ENCODE measurements around the gene KCNN3. TPM values are rescaled to one million over a fixed set of nuclear protein-coding genes. Genes with fewer than 3 reads are reported as not detected.

KCNN3 gene
- total and polyA plus RNA-seq, 2 of the 13 experiments (the other 11 are each of a cell fraction or from before 2014, with no cell fraction given): not detected

DNA sequence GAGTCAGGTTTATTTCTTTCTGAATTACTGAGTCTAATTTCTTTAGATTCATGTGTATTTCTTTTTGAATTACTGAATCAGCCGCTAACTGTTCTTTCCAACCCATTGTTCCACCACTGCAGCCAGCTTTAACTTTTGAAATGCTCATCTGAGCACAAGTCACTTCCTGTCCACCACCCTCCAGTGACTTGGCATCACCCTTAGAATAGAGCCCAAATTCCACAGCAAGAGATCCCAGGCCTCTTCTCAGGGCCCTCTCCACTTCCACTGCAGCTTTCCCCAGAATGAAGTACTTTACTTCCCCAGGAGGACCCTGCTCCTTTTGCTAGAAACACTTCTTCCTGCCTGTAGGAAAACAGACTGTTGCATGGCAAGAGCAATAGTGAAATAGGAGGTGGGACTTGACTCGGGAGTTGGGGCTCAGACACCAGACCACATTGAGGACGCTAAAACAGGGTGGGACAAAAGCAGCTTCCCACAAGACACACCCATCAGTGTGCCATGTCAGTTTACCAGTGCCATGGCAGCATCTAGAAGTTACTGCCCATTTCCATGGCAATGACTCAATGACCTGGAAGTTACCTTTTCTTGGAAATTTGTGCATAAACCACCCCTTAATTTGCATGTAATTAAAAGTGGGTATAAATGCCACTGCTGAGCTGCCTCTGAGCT lies 205.6 kb downstream of the KCNN3 start:
- intact Hi-C loops (cut with micrococcal nuclease; ENCODE audit: unreplicated experiment) (no loop called here), in situ Hi-C loops (cut with HindIII; ENCODE audit: extremely low pct_ligation_motif_present, low pct_unique_long_range_greater_than_20kb) (loop anchor here (10.0 kb wide), 2 partner anchors 90 to 210 kb away; partner anchors contain the start of gene KCNN3)
- Histone ChIP-seq H3K4me2 (ENCODE audit: low read depth, low read length) (no peak overlapping the region), H3K27ac (ENCODE audit: extremely low read length, insufficient read depth, low read length) (no peak overlapping the region), H3K4me3 (replicated peaks in 1 of 3; ENCODE audit: insufficient read depth in 1 of 3, low read depth in 2 of 3, low read length in 3 of 3) (no peak overlapping the region), H2AFZ (ENCODE audit: low read length) (no peak overlapping the region), H3K9ac (ENCODE audit: insufficient read depth, low read depth, low read length) (no peak overlapping the region), H3K36me3 (replicated peaks in 1 of 2; ENCODE audit: control insufficient read depth in 1 of 2, insufficient read depth in 2 of 2, low read length in 2 of 2) (no peaks in the 10 kb centered on the region), H4K20me1 (ENCODE audit: insufficient read depth, low read length) (no peaks in the 10 kb centered on the region), H3K9me3 (ENCODE audit: low read length) (no peaks in the 10 kb centered on the region), H3K4me1 (ENCODE audit: insufficient read depth, low read length) (no peaks in the 10 kb centered on the region), H3K27me3 (ENCODE audit: control insufficient read depth in 1 of 2, insufficient read depth in 2 of 2, low read length in 2 of 2) (no peaks in the 10 kb centered on the region; a peak in 1 of 5 replicates), H3K79me2 (ENCODE audit: insufficient read depth, low read length) (no peaks in the 10 kb centered on the region)
- CTCF ChIA-PET (ENCODE audit: low intra/inter-chr PET ratio, low total read pairs): no interaction called here
- WGBS (ENCODE audit: low lambda C conversion rate): 14% methylated on average over 3 of the region's 3 CpGs
- no TSS peak for BruUV-seq (replicated peaks)
- ATAC-seq (no peak), FAIRE-seq (no peak), DNase-seq (ENCODE audit: low spot score) (no peak)
- POLR2A ChIA-PET: no interaction called here
- TF ChIP-seq ZBTB21 (CRISPR knock-in tag; IDR thresholded peaks at IDR 0.05) (no peak), ZNF383 (CRISPR knock-in tag; IDR thresholded peaks at IDR 0.05; ENCODE audit: borderline replicate concordance) (no peak), ZNF225 (CRISPR knock-in tag; IDR thresholded peaks at IDR 0.05) (no peak), SRF (IDR thresholded peaks at IDR 0.05; ENCODE audit: low read depth, low read length) (no peak), POGZ (CRISPR knock-in tag; IDR thresholded peaks at IDR 0.05) (no peak), FOXM1 (CRISPR knock-in tag; IDR thresholded peaks at IDR 0.05) (no peak)
- TF ChIP-seq, protein P1, sequence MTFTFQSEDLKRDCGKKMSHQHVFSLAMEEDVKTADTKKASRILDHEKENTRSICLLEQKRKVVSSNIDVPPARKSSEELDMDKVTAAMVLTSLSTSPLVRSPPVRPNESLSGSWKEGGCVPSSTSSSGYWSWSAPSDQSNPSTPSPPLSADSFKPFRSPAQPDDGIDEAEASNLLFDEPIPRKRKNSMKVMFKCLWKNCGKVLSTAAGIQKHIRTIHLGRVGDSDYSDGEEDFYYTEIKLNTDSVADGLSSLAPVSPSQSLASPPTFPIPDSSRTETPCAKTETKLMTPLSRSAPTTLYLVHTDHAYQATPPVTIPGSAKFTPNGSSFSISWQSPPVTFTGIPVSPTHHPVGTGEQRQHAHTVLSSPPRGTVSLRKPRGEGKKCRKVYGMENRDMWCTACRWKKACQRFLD (CRISPR knock-in tag; IDR thresholded peaks at IDR 0.05; ENCODE audit: borderline replicate concordance): no peak

Data from HepG2 (cell line).